Fibroblast of the aortic adventitia (primary cell): Measurements from ENCODE around the gene TPM1. TPM values are rescaled to one million over a fixed set of nuclear protein-coding genes. Genes with fewer than 3 reads are reported as not detected.
A peak's percentile ranks its signal among the peaks of the same experiment; 100 is the strongest.

Experiments
- DNase-seq: peaks from one replicate; pipeline ENCODE4 v3.0.0-alpha.2; 2010; ENCODE audit warnings: low read depth
- H3K4me3 ChIP-seq: 2 replicates; pipeline ENCODE4 v1.5.1; 2011; ENCODE audit warnings: low read depth, mild to moderate bottlenecking, control low read depth, low read length, moderate library complexity
- CTCF ChIP-seq: IDR thresholded peaks from 2 replicates; pipeline ENCODE4 v1.5.1; 2011; ENCODE audit warnings: mild to moderate bottlenecking, low read length, control low read depth, inconsistent platforms; ENCODE audit not compliant: insufficient read depth
- total RNA-seq: library from RNA; depleted of rRNA; stranded (reverse); fragments of >200 nt; gene quantifications from 2 replicates; pipeline ENCODE4 v1.2.3, GENCODE V29; 2012; ENCODE audit warnings: low replicate concordance

The TPM1 gene
- total RNA-seq, 1 donor = 261 TPM

GRCh38 chr15:63016234-63016633 lies 26.3 kb upstream of the TPM1 start:
- no peak for DNase-seq
- no peak for TF ChIP-seq CTCF
- no peak overlapping the region for H3K4me3 ChIP-seq

- no peak overlapping the region for H3K4me3 ChIP-seq
- peak; percentile 78 for DNase-seq
- no peak for TF ChIP-seq CTCF
These were observed 23.9 kb upstream of the TPM1 start for GRCh38 chr15:63018639-63019038.

- peak; percentile 84 for DNase-seq
- no peak for TF ChIP-seq CTCF
- H3K4me3 ChIP-seq = no peak overlapping the region
These were observed 22.9 kb upstream of the TPM1 start for GRCh38 chr15:63019511-63020109.

GRCh38 chr15:63020128-63020527 lies 22.4 kb upstream of the TPM1 start:
- H3K4me3 ChIP-seq = no peak overlapping the region
- DNase-seq = no peak
- TF ChIP-seq CTCF = no peak

GRCh38 chr15:63020759-63021430 lies 21.7 kb upstream of the TPM1 start:
- TF ChIP-seq CTCF = no peak
- DNase-seq = no peak
- H3K4me3 ChIP-seq = no peak overlapping the region

- DNase-seq = no peak
- no peak overlapping the region for H3K4me3 ChIP-seq
- no peak for TF ChIP-seq CTCF
These were observed 20.4 kb upstream of the TPM1 start for GRCh38 chr15:63022181-63022580.

- TF ChIP-seq CTCF = no peak
- H3K4me3 ChIP-seq = no peak overlapping the region
- no peak for DNase-seq
These were observed 19.9 kb upstream of the TPM1 start for GRCh38 chr15:63022663-63023062.
